Measurements from ENCODE around the gene WNT10A.
"Not testable (repeated sequence)": the region's sequence is repeated elsewhere in the genome, so short reads cannot be mapped to it uniquely, and the experiment has no call there.

The WNT10A gene

GRCh38 chr2:218880102-218880858 lies at the start of gene WNT10A:
TSS of gene WNT10A (plus strand) at chr2:218880852. CDS start at chr2:218880996, 144 bp downstream.
- peak; percentile 5 to 83 (median 80) for DNase-seq

- DNase-seq: no peak
Measured at GRCh38 chr2:218831378-218831990, 49.2 kb upstream of the WNT10A start, which contains the start of gene PRKAG3. TSS of gene PRKAG3 (minus strand) at chr2:218831803.

GRCh38 chr2:218832081-218832480 lies 48.6 kb upstream of the WNT10A start:
- DNase-seq: no peak

DNA sequence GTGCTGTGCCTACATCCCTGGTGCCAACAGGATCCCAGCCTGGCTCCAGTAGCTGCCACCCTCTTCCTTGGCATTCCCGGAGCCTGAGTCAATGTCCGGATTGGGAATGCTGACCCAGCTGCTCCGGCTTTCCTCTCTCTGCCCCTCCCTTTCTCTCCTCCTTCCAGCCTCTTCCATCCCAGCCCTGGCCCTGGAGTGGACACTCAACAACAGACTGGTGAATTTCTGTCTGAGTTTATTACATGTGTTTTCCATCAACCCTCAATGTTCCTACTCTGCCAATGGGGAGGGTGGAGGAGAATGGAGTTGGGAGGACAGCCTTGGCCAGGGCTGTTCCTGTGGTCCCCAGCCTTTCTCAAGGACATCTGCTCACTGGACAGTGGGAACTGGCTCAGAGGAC lies 48.1 kb upstream of the WNT10A start:
- no peak for DNase-seq

GRCh38 chr2:218833023-218833609 lies 47.5 kb upstream of the WNT10A start:
- DNase-seq: peak in 1 of 3 experiments; percentile 16

- DNase-seq: peak in 1 of 3 experiments; percentile 47
Measured at GRCh38 chr2:218834685-218835084, 46.0 kb upstream of the WNT10A start.

GRCh38 chr2:218837495-218837894 lies 43.2 kb upstream of the WNT10A start:
- DNase-seq: no peak

GRCh38 chr2:218839430-218839829 lies 41.2 kb upstream of the WNT10A start:
- DNase-seq: no peak

DNA sequence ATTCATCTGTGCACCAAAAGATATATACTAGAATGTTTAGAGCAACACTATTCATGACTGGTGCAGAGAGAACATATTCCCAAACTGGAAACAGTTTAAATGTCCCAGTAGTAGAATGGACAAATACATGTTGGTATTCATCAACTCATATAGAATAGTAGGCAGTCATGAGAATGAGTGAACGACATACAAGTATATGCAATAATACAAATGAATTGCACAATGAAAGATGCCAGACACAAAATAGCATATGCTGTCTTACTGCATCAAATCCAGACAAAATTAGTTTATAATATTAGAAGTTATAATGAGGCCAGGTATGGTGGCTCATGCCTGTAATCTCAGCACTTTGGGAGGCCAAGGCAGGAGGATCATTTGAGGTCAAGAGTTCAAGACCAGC lies 40.8 kb upstream of the WNT10A start:
- no peak for DNase-seq

DNA sequence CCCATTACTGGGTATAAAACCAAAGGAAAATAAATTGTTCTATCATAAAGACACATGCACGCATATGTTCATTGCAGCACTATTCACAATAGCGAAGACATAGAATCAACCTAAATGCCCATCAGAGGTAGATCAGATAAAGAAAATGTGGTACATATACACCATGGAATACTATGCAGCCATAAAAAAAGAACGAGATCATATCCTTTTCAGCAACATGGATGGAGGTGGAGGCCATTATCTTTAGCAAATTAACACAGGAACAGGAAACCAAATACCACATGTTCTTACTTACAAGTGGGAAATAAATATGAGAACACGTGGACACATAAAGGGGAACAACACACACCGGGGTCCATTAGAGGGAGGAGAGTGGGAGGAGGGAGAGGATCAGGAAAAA lies 36.3 kb upstream of the WNT10A start:
- DNase-seq: not testable (repeated sequence)

GRCh38 chr2:218846963-218847362 lies 33.7 kb upstream of the WNT10A start:
- not testable (repeated sequence) for DNase-seq

DNA sequence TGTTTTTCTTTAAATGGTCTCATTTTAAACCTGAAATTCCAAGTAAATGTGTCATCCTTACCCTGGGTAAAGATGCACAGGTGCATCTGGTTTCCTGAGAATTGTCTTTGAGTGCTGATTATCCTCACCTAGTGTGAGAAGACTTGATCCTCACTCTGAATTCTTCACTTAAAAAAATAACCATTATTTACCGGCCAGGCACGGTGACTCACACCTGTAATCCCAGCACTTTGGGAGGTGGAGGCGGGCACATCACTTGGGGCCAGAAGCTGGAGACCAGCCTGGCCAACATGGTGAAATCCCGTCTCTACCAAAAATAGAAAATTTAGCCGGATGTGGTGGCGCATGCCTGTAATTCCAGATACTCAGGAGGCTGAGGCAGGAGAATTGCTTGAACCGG lies 30.9 kb upstream of the WNT10A start:
- DNase-seq: no peak

DNA sequence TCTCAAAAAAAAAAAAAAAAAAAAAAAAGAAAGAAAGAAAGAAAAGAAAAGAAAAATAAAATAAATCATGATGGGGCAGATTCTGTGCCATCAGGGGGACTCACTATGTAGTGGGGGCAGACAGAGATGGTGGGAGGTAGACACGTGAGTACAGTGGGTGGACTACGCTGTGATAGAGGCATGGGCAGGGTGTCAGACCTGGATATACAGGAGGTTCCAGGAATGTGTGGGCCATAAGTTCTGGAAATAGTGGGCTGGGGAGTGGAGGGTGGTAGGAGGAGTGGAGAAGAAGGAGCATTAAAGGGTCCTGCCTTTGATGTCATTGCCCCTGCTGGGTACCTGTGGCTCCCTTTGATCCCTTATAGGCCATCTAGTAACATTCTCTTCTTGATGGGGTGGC lies 29.9 kb upstream of the WNT10A start:
- no peak for DNase-seq

GRCh38 chr2:218851286-218851685 lies 29.4 kb upstream of the WNT10A start:
- no peak for DNase-seq

- peak; percentile 23 to 80 (median 36) for DNase-seq
Measured at GRCh38 chr2:218852911-218853667, 27.6 kb upstream of the WNT10A start.

DNA sequence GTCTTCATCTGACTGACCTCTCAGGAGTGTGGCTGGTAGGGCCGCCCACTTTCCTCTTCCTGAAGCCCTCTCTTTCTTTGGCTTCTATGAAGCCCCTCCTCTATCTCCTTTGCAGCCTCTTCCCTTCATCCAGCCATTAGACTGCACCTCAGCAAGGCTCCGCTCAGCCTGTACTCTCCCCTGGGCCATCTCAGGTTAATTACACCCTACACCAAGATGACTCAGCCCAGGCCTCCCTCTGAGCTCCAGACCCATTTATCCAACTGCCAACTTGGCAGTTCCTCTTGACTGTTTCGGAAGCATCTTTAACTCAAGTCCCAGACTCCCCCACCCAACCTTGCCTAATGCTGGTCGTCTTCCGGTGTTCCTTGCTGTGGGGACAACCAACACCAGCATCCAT lies 26.9 kb upstream of the WNT10A start:
- peak in 2 of 3 experiments; percentile 42 to 74 for DNase-seq

DNA sequence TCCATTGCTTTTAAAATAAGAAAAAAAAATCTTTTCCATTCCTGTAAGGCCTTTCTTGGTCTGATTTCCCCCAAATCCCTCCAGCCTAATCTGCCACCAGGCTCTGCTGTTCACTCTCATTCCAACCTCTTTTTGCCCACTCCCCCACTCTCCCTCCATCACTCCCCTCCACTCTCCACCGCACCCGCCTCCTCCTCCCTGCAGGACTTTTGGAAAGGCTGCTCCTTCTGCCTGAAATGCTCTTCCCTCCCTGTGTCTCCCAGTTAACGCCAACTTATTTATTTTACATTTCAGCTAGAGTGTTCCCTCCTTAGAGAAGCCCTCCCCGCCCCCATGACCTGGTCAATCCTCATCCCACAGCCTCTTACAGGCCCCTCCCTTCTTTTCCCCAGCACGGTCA lies 25.8 kb upstream of the WNT10A start:
- DNase-seq: no peak

DNA sequence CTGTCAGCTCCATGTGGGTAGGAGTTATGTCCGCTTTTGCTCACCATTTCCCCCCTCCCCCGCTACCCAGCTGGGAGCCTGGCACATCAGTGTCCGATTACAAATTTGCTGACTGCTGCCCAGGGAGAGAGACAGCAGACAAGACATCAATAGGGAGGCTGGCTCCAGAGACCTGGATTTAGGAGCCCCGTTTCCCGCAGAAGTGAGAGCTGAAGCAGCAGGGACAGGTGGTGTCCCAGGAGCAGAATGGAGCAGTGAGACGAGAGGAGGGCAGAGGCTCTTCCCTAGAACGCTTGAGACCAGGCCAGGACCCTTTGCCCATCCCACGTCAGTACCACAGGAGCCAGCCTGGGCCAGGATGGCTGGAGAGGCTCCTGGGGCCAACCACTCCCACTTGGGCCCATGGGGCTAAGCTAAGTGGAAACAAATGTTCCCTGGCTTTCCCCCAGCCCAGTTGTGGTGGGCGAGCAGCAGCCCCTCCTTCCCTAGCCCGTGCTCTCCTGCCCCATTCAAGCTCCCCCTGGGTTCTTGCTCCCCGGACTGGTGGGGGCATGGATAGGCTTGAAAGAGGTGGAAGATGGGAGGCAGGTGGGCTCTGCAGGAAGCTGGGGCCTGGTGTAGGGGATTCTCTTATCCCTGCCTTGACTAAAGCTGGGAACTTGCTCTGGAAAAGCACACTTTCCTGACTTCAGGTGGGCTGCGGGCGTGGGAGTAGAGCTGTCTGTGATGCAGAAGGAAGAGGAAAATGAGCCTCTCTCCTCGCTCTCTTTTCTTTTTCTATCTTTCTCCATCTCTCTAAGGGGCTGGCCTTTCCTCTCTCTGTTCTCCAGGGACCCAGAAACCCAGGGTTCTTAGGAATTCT lies 25.1 kb upstream of the WNT10A start:
- DNase-seq: peak in 1 of 3 experiments; percentile 16

- no peak for DNase-seq
Measured at GRCh38 chr2:218856167-218856895, 24.3 kb upstream of the WNT10A start.

- DNase-seq: no peak
Measured at GRCh38 chr2:218856896-218857243, 23.8 kb upstream of the WNT10A start.

DNA sequence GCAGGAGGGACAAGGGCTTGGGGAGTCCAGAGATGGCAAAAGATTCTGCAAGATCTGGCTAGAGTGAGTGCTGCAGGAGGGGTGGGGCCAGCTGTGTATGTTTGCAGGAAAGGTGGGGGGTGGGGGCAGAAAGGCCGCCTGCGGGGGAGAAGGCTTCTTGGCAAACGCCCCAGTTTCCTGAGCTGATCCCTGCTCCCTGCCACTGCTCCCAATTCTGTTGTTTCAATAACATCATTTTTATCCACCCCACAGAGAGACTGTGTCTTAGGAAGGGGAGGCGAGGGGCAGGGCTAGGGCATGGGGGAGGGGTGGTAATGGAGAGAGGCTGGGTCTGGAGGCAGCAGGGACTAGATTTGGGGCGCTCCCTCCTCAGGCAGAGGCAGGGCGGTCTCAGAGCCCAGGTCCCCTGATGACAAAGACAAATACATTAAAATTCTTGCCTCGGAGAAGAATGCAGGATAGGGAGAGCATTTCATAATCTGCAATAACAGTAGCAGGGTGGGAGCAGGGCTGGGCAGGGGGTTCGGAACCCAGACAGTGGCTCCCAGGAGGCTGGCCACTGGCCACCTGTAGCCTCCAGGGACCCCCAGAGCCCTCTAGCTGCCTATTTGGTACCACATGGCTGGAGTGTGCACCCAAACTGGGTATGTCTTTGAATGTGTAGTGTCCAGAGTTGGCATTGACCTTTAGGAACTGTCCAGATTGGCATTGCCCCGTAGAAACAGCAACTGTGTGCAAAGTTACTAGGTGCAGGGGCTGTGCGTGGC lies 23.1 kb upstream of the WNT10A start:
- peak in 1 of 3 experiments; percentile 24 for DNase-seq
